ENCODE measurements around the gene HYCC2.

HYCC2 gene

GRCh38 chr2:201071479-201072200 is at the start of gene HYCC2, which contains the start of gene NDUFB3:
Gene HYCC2, minus strand, starts transcription at chr2:201071671. Its CDS starts 47,662 bp downstream, at chr2:201024009.
Gene NDUFB3, plus strand, starts transcription at chr2:201072001. Its CDS starts 6,882 bp downstream, at chr2:201078883.
- DNase-seq = peak; percentile 96

GRCh38 chr2:201118961-201119854 is 47.7 kb upstream of the HYCC2 start:
- DNase-seq = no peak

GRCh38 chr2:201118121-201118960 is 46.9 kb upstream of the HYCC2 start:
- peak; percentile 95 for DNase-seq

- peak; percentile 74 for DNase-seq
Observed at GRCh38 chr2:201117735-201118094, 46.2 kb upstream of the HYCC2 start.

- DNase-seq = peak; percentile 70
Observed at GRCh38 chr2:201116959-201117734, 45.7 kb upstream of the HYCC2 start.

GRCh38 chr2:201116115-201116958 is 44.9 kb upstream of the HYCC2 start, which contains the start of gene CFLAR:
Gene CFLAR, plus strand, starts transcription at chr2:201116164. Its CDS starts 13,702 bp downstream, at chr2:201129866.
- peak; percentile 93 for DNase-seq

- peak; percentile 39 for DNase-seq
Observed at GRCh38 chr2:201114846-201115245, 43.4 kb upstream of the HYCC2 start.

- DNase-seq = peak; percentile 25
Observed at GRCh38 chr2:201114350-201114749, 42.9 kb upstream of the HYCC2 start.

GRCh38 chr2:201111096-201111495 is 39.6 kb upstream of the HYCC2 start:
- no peak for DNase-seq

GRCh38 chr2:201110615-201111014 is 39.1 kb upstream of the HYCC2 start:
- no peak for DNase-seq

GRCh38 chr2:201109186-201109585 is 37.7 kb upstream of the HYCC2 start:
- no peak for DNase-seq

GRCh38 chr2:201108341-201108740 is 36.9 kb upstream of the HYCC2 start:
- DNase-seq = no peak

GRCh38 chr2:201107624-201108023 is 36.2 kb upstream of the HYCC2 start:
- DNase-seq = no peak

- no peak for DNase-seq
Observed at GRCh38 chr2:201105759-201106158, 34.3 kb upstream of the HYCC2 start.

- no peak for DNase-seq
Observed at GRCh38 chr2:201100497-201100896, 29.0 kb upstream of the HYCC2 start.

GRCh38 chr2:201093573-201093972 is 22.1 kb upstream of the HYCC2 start:
- no peak for DNase-seq

- DNase-seq = no peak
Observed at GRCh38 chr2:201090574-201090973, 19.1 kb upstream of the HYCC2 start.

GRCh38 chr2:201084863-201085262 is 13.4 kb upstream of the HYCC2 start:
- DNase-seq = no peak

GRCh38 chr2:201074996-201075395 is 3.5 kb upstream of the HYCC2 start:
- DNase-seq = no peak

GRCh38 chr2:201073071-201073470 is 1.6 kb upstream of the HYCC2 start:
- no peak for DNase-seq

GRCh38 chr2:201072201-201072530 is 695 bp upstream of the HYCC2 start:
- no peak for DNase-seq

Data from activated effector memory CD4-positive, alpha-beta T cell treated with anti-CD3 and anti-CD28 coated beads, Interleukin-2, amount 50 U/mL, for 16 hours (primary cell).